HG03060 (cell line): ENCODE results near the gene NKX6-2.
"Not testable (repeated sequence)": the region's sequence is repeated elsewhere in the genome, so short reads cannot be mapped to it uniquely, and the experiment has no call there.

Experiments used
- ATAC-seq: cut with Tn5 transposase; IDR thresholded peaks from one replicate; pipeline ENCODE4 v1.9.1; 2021; ENCODE audit warnings: low read depth, moderate number of reproducible peaks; ENCODE audit not compliant: unreplicated experiment

NKX6-2 gene

DNA sequence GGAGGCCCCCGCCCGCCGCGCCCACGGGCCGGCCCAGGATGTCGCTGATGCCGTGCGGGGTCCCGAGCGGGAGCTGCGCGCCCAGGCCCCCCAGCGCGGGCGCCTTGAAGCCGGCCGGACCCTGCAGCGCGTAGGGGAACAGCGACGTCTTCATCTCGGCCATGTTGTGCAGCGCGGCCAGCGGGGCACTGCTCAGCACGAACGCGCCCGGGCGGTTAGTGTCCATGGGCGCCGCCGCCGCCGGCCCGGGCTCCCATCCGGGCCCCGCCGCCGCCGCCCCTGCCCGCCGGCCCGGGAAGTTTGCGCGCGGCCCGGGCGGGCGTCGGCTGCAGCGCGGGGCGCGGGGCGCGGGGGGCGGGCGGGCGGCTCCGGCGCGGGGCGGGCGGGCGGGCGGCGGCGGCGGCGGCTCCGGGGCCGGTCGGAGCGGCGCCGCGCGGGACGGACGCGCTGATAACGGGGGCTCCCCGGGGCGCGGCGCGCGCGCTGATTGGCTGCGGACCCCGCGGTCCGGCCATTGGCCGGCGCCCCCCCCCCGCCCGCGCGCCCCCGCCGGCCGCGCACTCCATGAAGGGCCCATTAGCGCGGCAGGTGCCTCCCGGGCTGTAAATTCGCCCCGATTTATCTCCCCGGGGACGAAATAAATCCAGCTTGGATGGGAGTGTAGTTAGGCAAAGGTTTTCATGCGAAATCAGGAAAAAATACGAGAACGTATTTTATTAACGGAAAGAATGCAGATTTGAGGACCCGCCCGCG lies at the start of gene NKX6-2:
TSS of gene NKX6-2 (minus strand) at position 425 of the 753 bp plus-strand sequence. CDS start at position 226, 199 bp downstream.
- ATAC-seq = no peak

DNA sequence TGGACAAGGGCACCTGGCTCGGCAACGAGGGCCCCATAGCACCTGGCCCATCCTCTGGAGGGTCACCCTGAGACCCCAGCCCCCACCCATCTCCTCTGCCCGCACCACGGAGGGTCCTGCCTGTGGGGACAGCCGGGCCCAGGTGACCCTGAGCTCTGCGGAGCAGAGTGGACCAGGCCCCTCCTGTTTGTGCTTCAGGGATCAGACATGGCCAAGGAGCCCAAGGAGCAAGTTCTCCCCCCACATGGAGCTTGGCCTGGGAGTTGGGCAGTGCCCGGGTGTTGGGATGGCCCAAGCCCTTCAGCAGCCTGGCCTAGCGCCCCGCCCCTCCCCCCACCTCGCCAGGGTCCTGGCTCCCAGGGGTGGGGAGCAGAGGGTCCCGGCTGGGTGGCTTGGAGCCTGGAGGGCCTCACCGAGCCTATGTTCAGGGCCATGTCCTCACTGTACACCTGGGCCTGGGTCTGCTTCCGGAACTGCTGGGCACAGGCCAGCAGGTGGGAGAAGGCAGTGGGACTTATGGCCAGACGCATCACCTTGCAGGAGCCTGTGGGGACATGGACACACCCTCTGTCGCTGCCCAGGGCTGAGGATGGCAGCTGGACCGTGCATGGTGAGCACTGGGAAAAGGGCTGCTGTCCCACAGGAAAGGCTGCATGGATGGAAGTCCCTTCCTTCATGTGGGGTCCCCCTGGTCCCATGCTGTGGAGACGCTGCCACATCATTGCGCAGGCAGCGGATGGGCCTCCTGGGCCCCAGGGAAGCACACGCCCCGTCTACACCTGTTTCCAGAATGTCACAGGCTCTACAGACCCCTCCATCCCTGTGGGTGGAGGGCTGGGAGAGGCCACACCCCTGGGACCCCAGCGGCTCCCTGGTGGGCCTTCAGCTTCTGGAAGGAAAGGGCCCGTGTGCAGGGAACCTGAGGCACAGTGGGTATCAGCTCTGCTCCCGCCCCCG lies 49.2 kb upstream of the NKX6-2 start:
- no peak for ATAC-seq

DNA sequence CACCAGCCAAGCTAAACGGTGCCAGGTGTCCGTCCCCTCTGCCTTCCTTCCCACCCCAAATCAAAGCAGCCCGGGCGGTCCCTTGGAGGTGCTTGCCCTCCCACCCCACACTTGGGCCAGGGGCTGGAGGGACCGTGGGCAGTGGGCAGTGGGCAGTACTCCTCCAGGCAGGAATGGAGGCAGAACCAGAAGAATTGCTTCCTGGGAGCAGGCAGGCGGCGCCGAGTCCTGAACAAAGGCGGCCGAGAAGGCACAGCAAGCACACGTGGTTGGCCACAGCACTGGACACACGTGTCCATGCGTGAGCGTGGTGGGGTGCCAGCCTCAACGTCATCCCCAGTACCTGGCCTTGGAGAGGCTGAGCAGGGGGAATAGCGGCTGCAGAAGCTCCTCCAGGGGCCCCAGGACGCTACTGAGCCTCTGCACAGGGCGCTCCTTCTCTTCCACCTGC lies 48.4 kb upstream of the NKX6-2 start:
- no peak for ATAC-seq

DNA sequence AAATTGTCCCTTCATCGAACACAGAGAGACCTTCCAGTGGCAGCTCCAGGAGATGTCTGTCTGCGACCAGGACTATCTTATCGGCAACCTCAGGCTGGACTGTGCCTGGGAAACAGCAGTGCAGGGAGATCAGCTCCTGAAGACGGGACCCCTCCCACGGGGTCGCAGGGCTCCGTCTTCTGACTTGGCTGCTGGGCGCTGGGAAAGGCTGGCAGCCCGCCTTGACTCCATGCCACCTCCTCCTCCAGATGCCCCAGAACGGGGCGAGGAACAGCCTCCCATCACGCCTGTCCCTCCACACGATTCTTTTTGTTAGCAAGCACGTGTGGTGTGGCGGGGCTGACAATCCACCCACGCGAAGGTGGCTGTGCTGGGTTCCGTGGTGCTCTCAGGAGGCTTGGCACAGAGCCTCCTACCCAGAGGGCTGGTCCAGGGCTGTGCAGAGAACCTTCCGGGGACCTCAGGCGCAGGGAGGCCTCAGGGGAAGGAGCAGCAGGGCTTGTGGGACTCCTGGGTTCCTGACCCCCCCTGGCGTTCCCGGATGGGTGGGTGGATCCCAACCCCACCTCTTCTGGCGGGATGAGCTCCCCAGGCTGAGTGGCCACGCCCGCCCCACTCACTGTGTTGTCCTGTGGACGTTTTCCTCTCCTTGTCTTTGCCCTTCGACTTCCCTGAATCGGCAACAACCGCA lies 47.6 kb upstream of the NKX6-2 start:
- no peak for ATAC-seq

DNA sequence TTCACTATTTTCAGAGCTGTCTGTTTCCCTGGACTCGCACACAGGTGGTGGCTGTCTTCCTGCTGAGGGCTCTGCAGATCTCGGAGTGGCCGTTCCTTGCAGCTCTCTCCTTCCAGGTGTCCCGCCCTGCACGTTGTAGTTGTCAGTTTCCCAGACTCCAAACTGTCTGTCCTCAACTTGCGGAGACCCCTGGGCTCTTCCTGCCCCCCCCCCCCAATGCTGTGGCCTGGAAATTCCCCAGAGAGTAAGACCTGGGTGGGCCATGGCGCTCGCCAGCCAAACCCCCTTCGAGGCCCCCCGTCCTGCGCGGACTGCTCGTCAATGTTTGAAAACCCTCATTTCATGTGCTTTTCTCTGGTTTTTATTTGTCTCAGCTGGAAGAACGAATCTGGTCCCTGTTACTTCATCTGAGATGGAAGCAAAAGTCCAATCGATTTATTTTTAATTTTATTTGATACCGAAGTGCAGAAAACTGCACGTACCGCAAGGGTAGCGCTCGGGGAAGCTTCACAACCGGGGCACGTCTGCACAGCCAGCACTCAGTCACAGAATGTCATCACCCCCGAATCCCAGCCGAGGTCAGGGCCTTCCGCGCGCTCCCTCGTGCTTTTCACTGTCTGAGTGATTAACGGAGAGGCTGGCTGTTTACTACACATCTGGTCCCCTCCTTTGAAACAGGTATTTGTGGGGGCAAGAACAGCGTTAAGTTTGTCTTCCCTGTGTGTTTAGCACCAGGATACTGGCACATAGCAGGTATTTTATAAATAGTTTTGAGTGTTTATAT lies 46.4 kb upstream of the NKX6-2 start:
- ATAC-seq = no peak

DNA sequence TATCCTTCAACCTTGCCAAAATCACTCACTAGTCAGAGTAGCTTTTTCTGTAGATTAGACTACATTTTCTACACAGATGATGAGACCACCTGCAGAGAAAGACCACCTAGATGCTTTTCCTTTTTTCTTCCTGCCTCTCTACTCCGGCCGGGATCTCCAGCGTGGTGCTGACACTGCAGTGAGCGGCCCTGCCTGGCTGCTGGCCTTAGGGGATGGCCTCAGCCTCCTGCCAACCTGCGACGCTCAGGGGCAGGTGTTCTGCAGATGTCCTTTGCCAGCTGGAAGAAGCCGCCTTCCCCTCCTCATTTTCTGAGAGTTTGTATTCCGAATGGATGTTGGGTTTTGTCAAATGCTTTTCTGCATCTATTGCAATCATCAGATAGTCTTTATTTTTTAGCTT lies 43.5 kb upstream of the NKX6-2 start:
- no peak for ATAC-seq

DNA sequence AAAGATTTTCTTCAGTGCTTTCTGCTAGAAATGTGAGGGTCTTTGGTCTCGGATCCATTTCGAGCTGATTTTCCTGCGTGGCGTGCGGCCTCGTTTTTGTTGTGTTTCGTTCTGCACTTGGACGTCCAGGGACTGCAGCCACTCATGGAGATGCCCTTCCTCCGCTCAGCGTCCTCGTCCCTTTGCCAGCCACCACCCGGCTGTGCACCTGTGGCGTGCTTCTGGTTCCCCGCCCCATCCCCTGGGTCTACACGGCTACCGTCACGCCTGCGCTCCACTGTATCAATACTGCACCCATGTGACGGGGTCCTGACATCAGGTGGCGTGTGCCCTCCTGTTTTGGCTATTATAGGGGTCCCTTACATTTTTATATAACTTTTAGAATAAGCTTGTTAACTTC lies 42.7 kb upstream of the NKX6-2 start:
- ATAC-seq = no peak

DNA sequence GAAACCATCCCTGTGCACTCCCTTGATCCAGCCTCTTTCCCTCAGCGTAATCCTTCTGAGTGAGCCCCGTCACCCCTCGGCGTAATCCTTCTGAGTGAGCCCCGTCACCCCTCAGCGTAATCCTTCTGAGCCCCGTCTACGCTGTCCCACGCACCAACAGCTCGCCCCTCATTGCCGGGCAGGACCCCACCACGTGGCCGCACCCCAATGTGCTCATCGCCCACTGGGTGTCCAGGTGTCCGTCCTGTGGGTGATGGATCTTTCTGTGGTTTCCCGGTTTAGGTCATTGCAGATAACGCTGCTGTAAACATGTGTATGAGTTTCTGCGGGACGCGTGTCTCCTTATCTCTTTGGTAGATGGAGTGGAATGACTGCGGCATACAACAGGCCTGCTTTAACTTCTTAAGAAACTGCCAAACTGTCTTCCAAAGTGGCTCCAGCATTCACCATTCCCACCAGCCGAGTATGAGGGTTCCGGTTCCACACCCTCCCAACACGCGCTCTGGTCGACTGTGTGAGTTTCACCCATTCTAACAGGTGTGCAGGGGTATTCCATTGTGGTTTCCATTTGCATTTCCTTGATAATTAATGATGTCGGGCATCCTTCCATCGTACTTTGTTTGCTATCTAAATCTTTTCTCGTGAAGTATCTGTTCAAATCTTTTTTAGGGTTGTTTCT lies 42.1 kb upstream of the NKX6-2 start:
- no peak for ATAC-seq

GRCh38 chr10:132827423-132827789 lies 41.5 kb upstream of the NKX6-2 start:
- ATAC-seq = no peak

DNA sequence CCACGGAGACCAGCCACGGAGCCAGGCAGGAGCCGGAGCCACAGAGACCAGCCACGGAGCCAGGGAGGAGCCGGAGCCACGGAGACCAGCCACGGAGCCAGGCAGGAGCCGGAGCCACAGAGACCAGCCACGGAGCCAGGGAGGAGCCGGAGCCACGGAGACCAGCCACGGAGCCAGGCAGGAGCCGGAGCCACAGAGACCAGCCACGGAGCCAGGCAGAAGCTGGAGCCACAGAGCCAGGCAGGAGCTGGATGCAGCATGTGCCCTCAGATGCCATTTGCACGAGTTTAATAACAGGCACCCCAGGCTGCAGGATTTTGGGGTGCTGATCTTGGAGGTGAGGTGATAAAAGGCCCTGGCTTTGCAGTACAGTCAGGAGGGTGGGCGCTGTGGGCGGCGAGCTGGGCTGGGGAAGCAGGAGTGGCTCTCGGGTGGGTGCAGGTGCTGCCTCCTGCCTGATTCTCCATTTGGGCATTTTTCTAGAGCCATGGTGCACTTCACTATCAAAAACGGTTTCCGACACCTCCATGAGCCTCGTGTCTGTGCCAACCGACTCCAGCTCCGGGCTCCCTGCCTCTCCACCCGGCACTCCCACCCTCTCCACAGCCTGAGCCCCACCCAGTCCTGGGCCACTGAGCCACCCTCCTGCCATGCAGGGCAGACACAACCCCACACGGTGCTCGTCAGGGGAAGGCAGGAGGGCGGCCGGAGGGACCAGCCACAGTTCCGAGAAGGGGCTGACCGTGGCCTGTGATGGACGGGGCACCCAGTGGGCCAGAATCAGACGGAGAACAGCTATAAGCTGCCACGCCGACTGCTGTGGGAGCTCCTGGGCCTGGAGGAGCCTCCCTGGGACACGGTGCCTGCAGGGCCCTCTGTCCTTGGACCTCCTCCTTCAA lies 40.8 kb upstream of the NKX6-2 start:
- ATAC-seq = no peak

- ATAC-seq = not testable (repeated sequence)
Observed at GRCh38 chr10:132825783-132826523, 40.0 kb upstream of the NKX6-2 start.

DNA sequence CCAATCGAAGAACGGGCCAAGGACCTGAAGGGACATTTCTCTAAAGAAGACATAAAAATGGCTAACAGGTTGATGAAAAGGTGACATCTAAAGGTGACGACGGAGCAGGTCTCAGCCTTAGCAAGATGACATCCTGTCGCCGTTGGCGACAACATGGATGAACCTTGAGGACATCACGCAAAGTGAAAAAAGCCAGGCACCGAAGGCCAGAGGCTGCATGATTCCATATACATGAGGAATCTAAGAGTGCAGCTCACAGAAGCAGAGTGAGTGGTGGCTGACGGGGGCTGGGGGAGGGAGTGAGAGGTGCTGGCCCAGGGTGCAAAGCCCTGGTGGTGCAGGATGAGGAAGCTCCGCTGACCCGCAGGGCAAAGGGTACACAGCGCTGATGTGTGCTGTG lies 34.1 kb upstream of the NKX6-2 start:
- ATAC-seq = no peak

- ATAC-seq = no peak
Observed at GRCh38 chr10:132817701-132818211, 31.8 kb upstream of the NKX6-2 start.

GRCh38 chr10:132816718-132817117 lies 30.8 kb upstream of the NKX6-2 start:
- ATAC-seq = no peak

DNA sequence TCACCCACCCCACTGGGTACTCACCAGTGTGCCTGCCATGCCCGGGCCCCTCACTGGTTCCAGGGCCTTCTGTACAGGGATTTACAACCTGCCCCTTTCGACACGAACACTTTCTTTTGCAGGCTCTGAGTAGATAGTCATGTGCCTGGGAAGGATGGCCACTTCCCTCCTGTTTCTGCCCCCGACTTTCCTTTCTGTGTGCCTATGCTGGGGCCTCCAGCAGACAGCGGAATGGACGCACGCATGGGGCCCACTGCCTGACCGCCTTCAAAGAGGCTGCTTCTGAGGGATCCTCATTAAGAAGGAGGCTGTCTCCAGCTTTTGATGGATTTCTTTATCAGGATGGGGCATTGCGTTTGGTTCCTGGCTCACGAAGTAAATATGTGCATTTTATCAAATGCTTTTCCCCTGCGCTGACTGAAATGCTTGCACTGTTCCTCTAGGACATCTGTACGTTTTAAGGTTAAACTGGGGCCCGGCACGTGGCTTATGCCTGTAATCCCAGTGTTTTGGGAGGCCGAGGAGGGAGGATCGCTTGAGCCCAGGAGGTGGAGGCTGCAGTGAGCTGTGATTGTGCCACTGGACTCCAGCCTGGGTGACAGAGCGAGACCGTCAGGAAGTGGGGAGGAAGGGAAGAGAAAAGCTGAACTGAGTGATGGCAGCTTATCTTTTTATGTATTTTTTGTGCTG lies 29.4 kb upstream of the NKX6-2 start:
- no peak for ATAC-seq

GRCh38 chr10:132814469-132814856 lies 28.5 kb upstream of the NKX6-2 start:
- ATAC-seq = no peak
